ENCODE results near the gene DGKE.

Gene DGKE

GRCh38 chr17:56876766-56877179 is 42.8 kb downstream of the DGKE start:
- DNase-seq (ENCODE audit: low read depth) = no peak
- H3K4me3 ChIP-seq (ENCODE audit: low read depth, low read length) = no peak overlapping the region
- TF ChIP-seq CTCF (IDR thresholded peaks at IDR 0.05; ENCODE audit: low read depth, low read length, missing control alignments) = no peak

GRCh38 chr17:56879280-56879679 is 45.3 kb downstream of the DGKE start:
- H3K4me3 ChIP-seq (ENCODE audit: low read depth, low read length) = no peak overlapping the region
- no peak for DNase-seq (ENCODE audit: low read depth)
- no peak for TF ChIP-seq CTCF (IDR thresholded peaks at IDR 0.05; ENCODE audit: low read depth, low read length, missing control alignments)

- DNase-seq (ENCODE audit: low read depth) = no peak
- TF ChIP-seq CTCF (IDR thresholded peaks at IDR 0.05; ENCODE audit: low read depth, low read length, missing control alignments) = no peak
- H3K4me3 ChIP-seq (ENCODE audit: low read depth, low read length) = no peak overlapping the region
Measured at GRCh38 chr17:56880133-56880532, 46.2 kb downstream of the DGKE start.

- H3K4me3 ChIP-seq (ENCODE audit: low read depth, low read length) = no peak overlapping the region
- TF ChIP-seq CTCF (IDR thresholded peaks at IDR 0.05; ENCODE audit: low read depth, low read length, missing control alignments) = no peak
- no peak for DNase-seq (ENCODE audit: low read depth)
Measured at GRCh38 chr17:56880571-56880970, 46.6 kb downstream of the DGKE start.

- no peak for DNase-seq (ENCODE audit: low read depth)
- TF ChIP-seq CTCF (IDR thresholded peaks at IDR 0.05; ENCODE audit: low read depth, low read length, missing control alignments) = no peak
- H3K4me3 ChIP-seq (ENCODE audit: low read depth, low read length) = no peak overlapping the region
Measured at GRCh38 chr17:56881685-56882295, 47.8 kb downstream of the DGKE start.

GRCh38 chr17:56883616-56884015 is 49.7 kb downstream of the DGKE start:
- no peak for DNase-seq (ENCODE audit: low read depth)
- no peak overlapping the region for H3K4me3 ChIP-seq (ENCODE audit: low read depth, low read length)
- TF ChIP-seq CTCF (IDR thresholded peaks at IDR 0.05; ENCODE audit: low read depth, low read length, missing control alignments) = no peak

All from GM12864 (cell line).